HEK293 (cell line): Measurements from ENCODE around the gene CSMD2.

Experiments
- CTCF ChIA-PET: fragments of 350-600 bp; formaldehyde crosslinking; extraction: SDS; loops from one replicate; lab custom pipeline; 2021; ENCODE audit warnings: antibody characterized with exemption; lab: Yijun Ruan, JAX
- POLR2A ChIA-PET: fragments of 300-600 bp; formaldehyde crosslinking; extraction: SDS; loops from one replicate; lab custom pipeline; 2020; ENCODE audit warnings: antibody characterized with exemption, inconsistent platforms; lab: Yijun Ruan, JAX
- H3K27ac ChIP-seq: fragments of 200-500 bp; sonication (Bioruptor generic); 2 replicates; pipeline ENCODE4 v1.5.1; 2014; ENCODE audit warnings: low read depth, low read length, control low read depth, inconsistent platforms; ENCODE audit errors: extremely low read depth
- H3K36me3 ChIP-seq, 2 experiments: fragments of 200-500 bp in 1 of 2; sonication (Bioruptor generic) in 1 of 2; 1 replicate in 1 of 2; 2 replicates in 1 of 2; pipeline ENCODE4 v1.5.1; 2014 to 2017; ENCODE audit warnings: inconsistent platforms in 2 of 2, low read length in 2 of 2; ENCODE audit not compliant: control insufficient read depth in 2 of 2, insufficient read depth in 1 of 2
- H3K4me1 ChIP-seq: fragments of 200-500 bp; sonication (Bioruptor generic); 2 replicates; pipeline ENCODE4 v1.5.1; 2014; ENCODE audit warnings: mild to moderate bottlenecking, low read length, inconsistent platforms; ENCODE audit not compliant: control insufficient read depth, insufficient read depth
- H3K4me3 ChIP-seq: 2 replicates; pipeline ENCODE4 v1.5.1; 2011; ENCODE audit warnings: low read depth, mild to moderate bottlenecking, control low read depth, low read length, moderate library complexity
- H3K9me3 ChIP-seq: fragments of 200-500 bp; sonication (Bioruptor generic); 2 replicates; pipeline ENCODE4 v1.5.1; 2014; ENCODE audit warnings: low read depth, low read length, inconsistent platforms; ENCODE audit not compliant: control insufficient read depth, insufficient read depth
- GLIS1 ChIP-seq: fragments of 450-650 bp; formaldehyde crosslinking; IDR thresholded peaks from 2 replicates; pipeline ENCODE4 v1.5.1; 2016; ENCODE audit warnings: missing biosample characterization, missing genetic modification characterization
- KLF10 ChIP-seq: fragments of 450-650 bp; IDR thresholded peaks from 2 replicates; pipeline ENCODE4 v1.5.1; 2018; ENCODE audit warnings: missing biosample characterization, mild to moderate bottlenecking, missing genetic modification characterization
- MZF1 ChIP-seq: fragments of 450-650 bp; formaldehyde crosslinking; IDR thresholded peaks from 2 replicates; pipeline ENCODE4 v1.5.1; 2017; ENCODE audit warnings: missing biosample characterization, missing genetic modification characterization, borderline replicate concordance
- SP7 ChIP-seq: fragments of 450-650 bp; formaldehyde crosslinking; IDR thresholded peaks from 2 replicates; pipeline ENCODE4 v1.5.1; 2016; ENCODE audit warnings: missing biosample characterization, missing genetic modification characterization
- ZBTB1 ChIP-seq: fragments of 450-650 bp; formaldehyde crosslinking; IDR thresholded peaks from 2 replicates; pipeline ENCODE4 v1.5.1; 2016; ENCODE audit warnings: missing biosample characterization, missing genetic modification characterization
- ZBTB17 ChIP-seq: fragments of 450-650 bp; formaldehyde crosslinking; IDR thresholded peaks from 2 replicates; pipeline ENCODE4 v1.5.1; 2016; ENCODE audit warnings: missing biosample characterization, missing genetic modification characterization
- ZFP3 ChIP-seq: fragments of 450-650 bp; formaldehyde crosslinking; IDR thresholded peaks from 2 replicates; pipeline ENCODE4 v1.5.1; 2016; ENCODE audit warnings: low read depth, missing biosample characterization, missing genetic modification characterization
- ZNF184 ChIP-seq: fragments of 450-650 bp; IDR thresholded peaks from 2 replicates; pipeline ENCODE4 v1.5.1; 2018; ENCODE audit warnings: missing biosample characterization, mild to moderate bottlenecking, missing genetic modification characterization
- ZNF354C ChIP-seq: fragments of 450-650 bp; formaldehyde crosslinking; IDR thresholded peaks from 2 replicates; pipeline ENCODE4 v1.5.1; 2016; ENCODE audit warnings: missing biosample characterization, missing genetic modification characterization, low read depth, borderline replicate concordance
- ZNF48 ChIP-seq: fragments of 450-650 bp; formaldehyde crosslinking; IDR thresholded peaks from 2 replicates; pipeline ENCODE4 v1.5.1; 2016; ENCODE audit warnings: missing biosample characterization, missing genetic modification characterization
- ZNF629 ChIP-seq: fragments of 450-650 bp; formaldehyde crosslinking; IDR thresholded peaks from 2 replicates; pipeline ENCODE4 v1.5.1; 2017; ENCODE audit warnings: missing biosample characterization, missing genetic modification characterization
- ZNF658 ChIP-seq: fragments of 450-650 bp; formaldehyde crosslinking; IDR thresholded peaks from 2 replicates; pipeline ENCODE4; 2016; ENCODE audit warnings: missing biosample characterization, missing genetic modification characterization
- ZNF707 ChIP-seq: fragments of 450-650 bp; formaldehyde crosslinking; IDR thresholded peaks from 2 replicates; pipeline ENCODE4 v1.5.1; 2016; ENCODE audit warnings: missing biosample characterization, missing genetic modification characterization
- TF ChIP-seq, protein P1 (sequence below): fragments of 450-650 bp; formaldehyde crosslinking; IDR thresholded peaks from 2 replicates; pipeline ENCODE4 v1.5.1; 2016; ENCODE audit warnings: missing biosample characterization, missing genetic modification characterization
- TF ChIP-seq, protein P2 (sequence below): fragments of 450-650 bp; formaldehyde crosslinking; IDR thresholded peaks from 2 replicates; pipeline ENCODE4 v1.5.1; 2016; ENCODE audit warnings: missing biosample characterization, missing genetic modification characterization
- TF ChIP-seq, protein P3 (sequence below): fragments of 450-650 bp; formaldehyde crosslinking; IDR thresholded peaks from 2 replicates; pipeline ENCODE4 v1.5.1; 2016; ENCODE audit warnings: missing biosample characterization, missing genetic modification characterization
- TF ChIP-seq, protein P4 (sequence below): fragments of 450-650 bp; formaldehyde crosslinking; IDR thresholded peaks from 2 replicates; pipeline ENCODE4 v1.5.1; 2016; ENCODE audit warnings: missing biosample characterization, missing genetic modification characterization
- TF ChIP-seq, protein P5 (sequence below): fragments of 450-650 bp; formaldehyde crosslinking; IDR thresholded peaks from 2 replicates; pipeline ENCODE4 v1.5.1; 2017; ENCODE audit warnings: missing biosample characterization, mild to moderate bottlenecking, missing genetic modification characterization, moderate library complexity

Gene CSMD2

DNA sequence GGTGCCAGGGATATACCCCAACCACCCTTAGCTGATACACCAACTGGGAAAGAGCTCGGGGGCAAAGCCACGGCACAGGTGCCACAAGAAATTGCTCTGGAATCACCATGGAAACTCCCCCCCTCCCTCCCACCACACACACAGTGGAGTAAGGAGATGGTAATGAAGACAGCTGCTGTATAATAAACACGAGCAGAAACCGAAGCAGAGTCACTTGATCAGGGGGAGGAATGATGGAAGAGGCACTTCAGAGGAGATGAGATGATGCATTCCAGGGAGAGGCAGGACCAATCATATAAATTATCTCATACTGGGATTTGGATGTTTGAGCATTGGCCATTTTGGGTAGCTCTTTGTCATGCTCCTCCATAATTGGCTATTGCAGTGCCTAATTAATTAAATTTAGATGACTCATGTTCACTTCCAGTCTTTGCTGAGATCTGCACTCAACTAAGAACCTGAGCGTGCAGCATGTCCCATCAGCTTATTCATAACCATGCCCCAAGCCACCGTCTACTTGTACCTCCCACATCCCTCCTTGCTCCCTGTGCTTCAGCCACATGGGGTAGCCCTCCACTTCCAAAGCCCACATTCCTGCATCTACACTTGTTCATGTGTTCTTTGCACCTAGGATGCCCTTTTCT is 503.1 kb downstream of the CSMD2 start:
- ChIA-PET POLR2A (no interaction called here), CTCF (interaction anchor here (0.6 kb wide), 1 partner anchor 34 kb away, joined by 3 read pairs; no protein-coding TSS in a partner anchor)
- no peak overlapping the region for H3K27ac ChIP-seq

DNA sequence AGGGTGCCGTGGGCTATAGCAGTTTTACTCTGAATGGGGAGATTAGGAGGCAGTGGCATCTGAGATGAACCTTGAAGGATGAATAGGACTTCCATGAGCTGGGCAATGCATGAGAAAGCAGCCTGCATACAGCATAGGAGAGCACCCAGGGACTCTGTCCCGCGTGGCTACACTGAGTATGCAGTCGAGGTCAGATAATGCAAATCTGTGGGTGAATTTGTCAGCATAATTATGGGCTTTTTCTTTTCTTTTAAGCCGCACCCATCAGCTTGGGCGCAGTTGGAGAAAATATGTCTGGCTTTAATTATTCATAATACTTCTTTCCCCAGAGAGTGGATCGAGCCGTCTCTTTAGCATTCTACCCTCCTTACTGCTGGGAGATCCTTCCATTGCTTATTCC is 504.1 kb downstream of the CSMD2 start:
- Histone ChIP-seq H3K36me3 (no peaks in the 10 kb centered on the region), H3K9me3 (no peaks in the 10 kb centered on the region), H3K27ac (no peak overlapping the region), H3K4me1 (no peaks in the 10 kb centered on the region), H3K4me3 (no peak overlapping the region)
- ChIA-PET POLR2A (no interaction called here), CTCF (no interaction called here)
- no peak for TF ChIP-seq ZNF658 (tag by site-specific recombination)
- no peak for TF ChIP-seq ZNF184 (tag by site-specific recombination)
- no peak for TF ChIP-seq ZNF48 (tag by site-specific recombination)
- no peak for TF ChIP-seq ZFP3 (tag by site-specific recombination)
- TF ChIP-seq, protein P1, sequence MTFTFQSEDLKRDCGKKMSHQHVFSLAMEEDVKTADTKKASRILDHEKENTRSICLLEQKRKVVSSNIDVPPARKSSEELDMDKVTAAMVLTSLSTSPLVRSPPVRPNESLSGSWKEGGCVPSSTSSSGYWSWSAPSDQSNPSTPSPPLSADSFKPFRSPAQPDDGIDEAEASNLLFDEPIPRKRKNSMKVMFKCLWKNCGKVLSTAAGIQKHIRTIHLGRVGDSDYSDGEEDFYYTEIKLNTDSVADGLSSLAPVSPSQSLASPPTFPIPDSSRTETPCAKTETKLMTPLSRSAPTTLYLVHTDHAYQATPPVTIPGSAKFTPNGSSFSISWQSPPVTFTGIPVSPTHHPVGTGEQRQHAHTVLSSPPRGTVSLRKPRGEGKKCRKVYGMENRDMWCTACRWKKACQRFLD = no peak
- no peak for TF ChIP-seq ZNF707 (tag by site-specific recombination)
- no peak for TF ChIP-seq ZNF629
- TF ChIP-seq, protein P2, sequence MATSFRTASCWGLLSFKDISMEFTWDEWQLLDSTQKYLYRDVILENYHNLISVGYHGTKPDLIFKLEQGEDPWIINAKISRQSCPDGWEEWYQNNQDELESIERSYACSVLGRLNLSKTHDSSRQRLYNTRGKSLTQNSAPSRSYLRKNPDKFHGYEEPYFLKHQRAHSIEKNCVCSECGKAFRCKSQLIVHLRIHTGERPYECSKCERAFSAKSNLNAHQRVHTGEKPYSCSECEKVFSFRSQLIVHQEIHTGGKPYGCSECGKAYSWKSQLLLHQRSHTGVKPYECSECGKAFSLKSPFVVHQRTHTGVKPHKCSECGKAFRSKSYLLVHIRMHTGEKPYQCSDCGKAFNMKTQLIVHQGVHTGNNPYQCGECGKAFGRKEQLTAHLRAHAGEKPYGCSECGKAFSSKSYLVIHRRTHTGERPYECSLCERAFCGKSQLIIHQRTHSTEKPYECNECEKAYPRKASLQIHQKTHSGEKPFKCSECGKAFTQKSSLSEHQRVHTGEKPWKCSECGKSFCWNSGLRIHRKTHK (tag by site-specific recombination) = no peak
- no peak for TF ChIP-seq ZNF354C (tag by site-specific recombination)
- TF ChIP-seq SP7 (tag by site-specific recombination) = no peak
- no peak for TF ChIP-seq KLF10 (tag by site-specific recombination)
- no peak for TF ChIP-seq GLIS1
- TF ChIP-seq, protein P3, sequence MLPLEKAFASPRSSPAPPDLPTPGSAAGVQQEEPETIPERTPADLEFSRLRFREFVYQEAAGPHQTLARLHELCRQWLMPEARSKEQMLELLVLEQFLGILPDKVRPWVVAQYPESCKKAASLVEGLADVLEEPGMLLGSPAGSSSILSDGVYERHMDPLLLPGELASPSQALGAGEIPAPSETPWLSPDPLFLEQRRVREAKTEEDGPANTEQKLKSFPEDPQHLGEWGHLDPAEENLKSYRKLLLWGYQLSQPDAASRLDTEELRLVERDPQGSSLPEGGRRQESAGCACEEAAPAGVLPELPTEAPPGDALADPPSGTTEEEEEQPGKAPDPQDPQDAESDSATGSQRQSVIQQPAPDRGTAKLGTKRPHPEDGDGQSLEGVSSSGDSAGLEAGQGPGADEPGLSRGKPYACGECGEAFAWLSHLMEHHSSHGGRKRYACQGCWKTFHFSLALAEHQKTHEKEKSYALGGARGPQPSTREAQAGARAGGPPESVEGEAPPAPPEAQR (tag by site-specific recombination) = no peak
- TF ChIP-seq, protein P4, sequence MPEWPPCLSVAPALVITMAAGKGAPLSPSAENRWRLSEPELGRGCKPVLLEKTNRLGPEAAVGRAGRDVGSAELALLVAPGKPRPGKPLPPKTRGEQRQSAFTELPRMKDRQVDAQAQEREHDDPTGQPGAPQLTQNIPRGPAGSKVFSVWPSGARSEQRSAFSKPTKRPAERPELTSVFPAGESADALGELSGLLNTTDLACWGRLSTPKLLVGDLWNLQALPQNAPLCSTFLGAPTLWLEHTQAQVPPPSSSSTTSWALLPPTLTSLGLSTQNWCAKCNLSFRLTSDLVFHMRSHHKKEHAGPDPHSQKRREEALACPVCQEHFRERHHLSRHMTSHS (tag by site-specific recombination) = no peak
- TF ChIP-seq ZBTB1 (tag by site-specific recombination) = no peak
- no peak for TF ChIP-seq MZF1 (tag by site-specific recombination)

More for the DNA sequence above, 503.1 kb downstream of the CSMD2 start:
- no peaks in the 10 kb centered on the region for H3K36me3 ChIP-seq
- TF ChIP-seq, protein P5, sequence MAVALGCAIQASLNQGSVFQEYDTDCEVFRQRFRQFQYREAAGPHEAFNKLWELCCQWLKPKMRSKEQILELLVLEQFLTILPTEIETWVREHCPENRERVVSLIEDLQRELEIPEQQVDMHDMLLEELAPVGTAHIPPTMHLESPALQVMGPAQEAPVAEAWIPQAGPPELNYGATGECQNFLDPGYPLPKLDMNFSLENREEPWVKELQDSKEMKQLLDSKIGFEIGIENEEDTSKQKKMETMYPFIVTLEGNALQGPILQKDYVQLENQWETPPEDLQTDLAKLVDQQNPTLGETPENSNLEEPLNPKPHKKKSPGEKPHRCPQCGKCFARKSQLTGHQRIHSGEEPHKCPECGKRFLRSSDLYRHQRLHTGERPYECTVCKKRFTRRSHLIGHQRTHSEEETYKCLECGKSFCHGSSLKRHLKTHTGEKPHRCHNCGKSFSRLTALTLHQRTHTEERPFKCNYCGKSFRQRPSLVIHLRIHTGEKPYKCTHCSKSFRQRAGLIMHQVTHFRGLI (tag by site-specific recombination) = no peak
- 0 out of 2 replicates have a peak, but pooled peaks have one; percentile 19 for TF ChIP-seq ZBTB17
- H3K4me1 ChIP-seq = no peaks in the 10 kb centered on the region
- H3K4me3 ChIP-seq = no peak overlapping the region
- no peaks in the 10 kb centered on the region for H3K9me3 ChIP-seq
